Activated naive CD4-positive, alpha-beta T cell treated with anti-CD3 and anti-CD28 coated beads, Interleukin-2, amount 50 U/mL, for 24 hours (primary cell): Measurements from ENCODE around the gene SEZ6L2.
"Not testable (repeated sequence)": the region's sequence is repeated elsewhere in the genome, so short reads cannot be mapped to it uniquely, and the experiment has no call there.

Source experiments
- H3K27ac Mint-ChIP-seq: one replicate; pipeline ENCODE4 v1.8.0; 2021; ENCODE audit warnings: mild to moderate bottlenecking, mixed read lengths
- H3K27me3 Mint-ChIP-seq: one replicate; pipeline ENCODE4 v1.8.0; 2021; ENCODE audit warnings: mixed read lengths
- H3K36me3 Mint-ChIP-seq: one replicate; pipeline ENCODE4 v1.8.0; 2021; ENCODE audit warnings: mixed read lengths
- H3K4me1 Mint-ChIP-seq: one replicate; pipeline ENCODE4 v1.8.0; 2021; ENCODE audit warnings: mixed read lengths
- H3K4me3 Mint-ChIP-seq: one replicate; pipeline ENCODE4 v1.8.0; 2021; ENCODE audit warnings: mild to moderate bottlenecking, mixed read lengths
- H3K9me3 Mint-ChIP-seq: one replicate; pipeline ENCODE4 v1.8.0; 2021; ENCODE audit warnings: mixed read lengths

SEZ6L2 gene

GRCh38 chr16:29877266-29877961 lies 21.9 kb downstream of the SEZ6L2 start:
- peaks cover 18% of the 10 kb centered on the region for H3K4me1 Mint-ChIP-seq
- no peak overlapping the region for H3K27ac Mint-ChIP-seq
- H3K36me3 Mint-ChIP-seq = no peaks in the 10 kb centered on the region
- H3K4me3 Mint-ChIP-seq = peak overlapping the region; percentile 64
- peaks cover 13% of the 10 kb centered on the region for H3K27me3 Mint-ChIP-seq
- no peaks in the 10 kb centered on the region for H3K9me3 Mint-ChIP-seq

GRCh38 chr16:29876594-29877249 lies 22.6 kb downstream of the SEZ6L2 start:
- H3K36me3 Mint-ChIP-seq = no peaks in the 10 kb centered on the region
- no peaks in the 10 kb centered on the region for H3K9me3 Mint-ChIP-seq
- peaks cover 13% of the 10 kb centered on the region for H3K27me3 Mint-ChIP-seq
- peaks cover 18% of the 10 kb centered on the region for H3K4me1 Mint-ChIP-seq
- H3K27ac Mint-ChIP-seq = no peak overlapping the region
- H3K4me3 Mint-ChIP-seq = peak overlapping the region; percentile 64

DNA sequence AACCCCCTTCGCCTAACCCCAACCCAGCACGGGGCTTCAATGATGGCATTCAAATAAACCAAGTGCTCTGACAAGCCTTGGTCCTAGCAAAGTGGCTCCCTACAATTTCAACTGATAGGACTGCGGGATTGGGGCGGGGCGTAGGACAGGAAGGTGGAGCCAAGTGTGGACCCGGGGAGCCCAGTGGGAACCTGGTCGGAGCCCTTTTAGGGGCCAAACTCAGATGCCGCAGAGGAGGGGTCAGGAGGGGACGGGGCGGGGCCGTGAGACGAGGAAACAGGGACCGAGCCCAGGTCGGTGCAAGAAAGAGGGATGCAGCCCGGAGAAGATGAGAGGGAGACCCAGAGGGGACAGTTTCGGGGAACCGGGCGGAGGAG lies 23.1 kb downstream of the SEZ6L2 start:
- peak overlapping the region; percentile 64 for H3K4me3 Mint-ChIP-seq
- peaks cover 13% of the 10 kb centered on the region for H3K27me3 Mint-ChIP-seq
- H3K4me1 Mint-ChIP-seq = peaks cover 18% of the 10 kb centered on the region
- no peaks in the 10 kb centered on the region for H3K36me3 Mint-ChIP-seq
- H3K9me3 Mint-ChIP-seq = no peaks in the 10 kb centered on the region
- peak overlapping the region; percentile 23 for H3K27ac Mint-ChIP-seq

- Mint-ChIP-seq H3K36me3 (no peaks in the 10 kb centered on the region), H3K4me3 (no peak overlapping the region), H3K27me3 (peaks cover 13% of the 10 kb centered on the region), H3K4me1 (peaks cover 18% of the 10 kb centered on the region), H3K9me3 (no peaks in the 10 kb centered on the region), H3K27ac (no peak overlapping the region)
These were observed 24.1 kb downstream of the SEZ6L2 start for GRCh38 chr16:29875206-29875605.

DNA sequence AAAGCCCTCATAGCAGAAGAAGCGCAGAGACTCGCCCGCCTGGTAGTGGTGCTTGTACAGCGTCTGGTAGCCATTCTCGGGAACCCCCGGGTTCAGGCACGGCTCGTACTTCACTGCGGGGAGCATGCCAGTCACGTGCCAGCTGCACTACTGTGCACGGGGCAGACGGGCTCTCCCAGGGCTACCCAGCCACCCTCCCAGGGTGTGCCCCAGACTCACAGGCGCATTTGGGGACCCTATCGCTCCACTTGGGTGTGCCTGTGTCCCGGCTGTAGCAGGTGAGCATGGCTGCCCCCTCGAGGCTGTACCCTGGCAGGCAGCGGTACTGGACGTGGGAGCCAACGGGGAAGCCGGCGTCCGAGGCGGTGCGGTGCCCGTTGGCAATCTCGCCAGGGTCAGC lies 26.0 kb downstream of the SEZ6L2 start:
- no peak overlapping the region for H3K27ac Mint-ChIP-seq
- no peaks in the 10 kb centered on the region for H3K9me3 Mint-ChIP-seq
- H3K36me3 Mint-ChIP-seq = no peaks in the 10 kb centered on the region
- peaks cover 18% of the 10 kb centered on the region for H3K4me1 Mint-ChIP-seq
- H3K4me3 Mint-ChIP-seq = no peak overlapping the region
- H3K27me3 Mint-ChIP-seq = peaks cover 12% of the 10 kb centered on the region

DNA sequence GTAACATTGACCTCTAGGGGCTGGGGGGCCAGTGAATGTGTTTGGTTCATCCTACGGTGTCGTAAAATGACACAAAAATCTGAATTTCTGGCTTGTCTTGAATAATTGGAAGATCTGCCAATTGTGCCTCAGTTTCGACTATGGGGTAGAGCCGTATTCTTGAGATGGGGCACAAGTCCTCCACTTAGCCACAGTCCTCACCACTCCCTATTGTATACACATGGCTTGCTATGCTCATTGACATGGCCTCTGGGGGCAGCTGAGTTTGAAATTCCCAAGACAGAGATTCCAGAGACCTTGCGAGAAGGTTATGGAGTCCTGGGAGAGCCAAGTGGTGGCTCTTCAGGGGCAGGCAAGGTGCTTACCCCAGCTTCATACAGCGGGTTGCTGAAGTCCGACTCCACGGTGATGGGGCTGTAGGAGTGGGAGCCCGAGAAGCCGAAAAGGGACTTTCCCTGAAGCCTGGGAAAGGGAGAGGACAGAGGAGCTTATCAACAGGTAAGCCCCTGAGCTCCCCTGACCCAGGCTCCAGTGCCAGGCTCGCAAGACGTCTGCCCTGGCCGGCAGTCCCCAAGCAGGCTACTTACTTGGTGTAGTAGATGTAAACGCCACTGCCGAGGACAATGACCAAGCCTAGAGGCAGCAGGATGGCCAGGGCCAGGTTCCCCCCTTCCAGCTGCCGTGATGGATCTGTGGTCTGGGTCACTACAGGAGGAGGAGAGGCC lies 27.4 kb downstream of the SEZ6L2 start:
- H3K27me3 Mint-ChIP-seq = peaks cover 5% of the 10 kb centered on the region
- no peaks in the 10 kb centered on the region for H3K9me3 Mint-ChIP-seq
- no peaks in the 10 kb centered on the region for H3K36me3 Mint-ChIP-seq
- peaks cover 7% of the 10 kb centered on the region for H3K4me1 Mint-ChIP-seq
- H3K4me3 Mint-ChIP-seq = no peak overlapping the region
- no peak overlapping the region for H3K27ac Mint-ChIP-seq

GRCh38 chr16:29869067-29869466 lies 30.3 kb downstream of the SEZ6L2 start:
- H3K4me3 Mint-ChIP-seq, H3K9me3 Mint-ChIP-seq, H3K27me3 Mint-ChIP-seq, H3K36me3 Mint-ChIP-seq, H3K4me1 Mint-ChIP-seq, H3K27ac Mint-ChIP-seq: not testable (repeated sequence)

DNA sequence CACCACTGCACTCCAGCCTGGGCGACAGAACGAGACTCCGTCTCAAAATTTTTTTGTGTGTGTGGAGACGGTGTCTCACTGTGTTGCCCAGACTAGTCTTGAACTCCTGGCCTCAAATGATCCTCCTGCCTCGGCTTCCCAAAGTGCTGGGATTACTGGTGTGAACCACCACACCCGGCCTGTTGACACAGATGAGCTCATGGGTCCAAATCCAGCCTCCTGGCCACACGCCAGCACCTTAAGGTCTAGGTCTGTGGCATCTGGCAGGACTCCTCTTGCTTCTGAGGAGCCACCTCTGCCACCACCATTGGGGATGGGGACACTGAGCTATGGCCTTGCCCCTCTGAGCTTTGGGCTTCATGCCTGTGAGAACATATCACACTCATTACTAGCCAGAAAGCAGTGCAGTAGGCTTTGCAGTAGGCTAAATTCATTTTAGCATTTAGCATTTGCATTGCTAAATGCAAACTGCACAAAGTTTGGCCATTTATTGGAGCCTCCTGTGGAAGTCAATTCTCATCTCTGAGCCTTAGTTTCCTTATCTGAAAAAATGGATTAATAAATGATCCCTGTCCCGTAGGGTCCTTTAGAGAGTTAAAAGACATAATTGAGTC lies 30.8 kb downstream of the SEZ6L2 start:
- Mint-ChIP-seq H3K9me3 (no peaks in the 10 kb centered on the region), H3K4me3 (no peak overlapping the region), H3K4me1 (peaks cover 2% of the 10 kb centered on the region), H3K27me3 (no peaks in the 10 kb centered on the region), H3K27ac (no peak overlapping the region), H3K36me3 (no peaks in the 10 kb centered on the region)

DNA sequence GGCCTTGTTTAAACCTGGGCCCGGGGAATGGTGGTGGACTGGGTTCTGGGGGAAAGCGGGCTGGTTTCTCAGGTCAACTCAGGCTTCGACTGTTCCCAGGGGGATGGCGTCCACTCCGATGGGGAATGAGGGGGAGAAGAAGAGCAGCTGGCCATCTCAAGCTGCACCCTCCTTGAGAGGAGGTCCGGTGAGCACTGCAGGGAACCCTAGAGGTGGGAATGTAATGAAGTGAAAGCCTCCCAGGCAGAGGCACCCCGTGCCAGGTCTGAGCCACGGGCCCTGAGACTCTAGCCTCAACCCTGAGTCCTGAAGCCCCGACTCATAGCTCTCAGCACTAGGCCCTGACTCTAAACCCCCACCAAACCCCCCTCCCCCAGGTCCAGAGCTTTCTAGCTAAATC lies 35.1 kb downstream of the SEZ6L2 start:
- Mint-ChIP-seq H3K9me3 (no peaks in the 10 kb centered on the region), H3K36me3 (peaks cover 2% of the 10 kb centered on the region), H3K4me3 (no peak overlapping the region), H3K27me3 (no peaks in the 10 kb centered on the region), H3K27ac (no peak overlapping the region), H3K4me1 (peaks cover 20% of the 10 kb centered on the region)

- H3K4me3 Mint-ChIP-seq = peak overlapping the region; percentile 99
- H3K36me3 Mint-ChIP-seq = peaks cover 2% of the 10 kb centered on the region
- H3K4me1 Mint-ChIP-seq = peaks cover 20% of the 10 kb centered on the region
- H3K9me3 Mint-ChIP-seq = no peaks in the 10 kb centered on the region
- H3K27ac Mint-ChIP-seq = peak overlapping the region; percentile 99
- no peaks in the 10 kb centered on the region for H3K27me3 Mint-ChIP-seq
These were observed 35.7 kb downstream of the SEZ6L2 start for GRCh38 chr16:29863669-29863984.

GRCh38 chr16:29862884-29863668 lies 36.3 kb downstream of the SEZ6L2 start, which contains the start of gene CDIPT:
CDIPT (minus strand) TSS chr16:29863226; CDS start chr16:29862857, 369 bp downstream.
- no peaks in the 10 kb centered on the region for H3K9me3 Mint-ChIP-seq
- peaks cover 4% of the 10 kb centered on the region for H3K36me3 Mint-ChIP-seq
- H3K27ac Mint-ChIP-seq = peak within 1 kb of the TSS; percentile 99
- H3K4me1 Mint-ChIP-seq = peaks cover 20% of the 10 kb centered on the region
- H3K27me3 Mint-ChIP-seq = no peaks in the 10 kb centered on the region
- H3K4me3 Mint-ChIP-seq = peak within 1 kb of the TSS; percentile 99

- Mint-ChIP-seq H3K4me1 (peaks cover 20% of the 10 kb centered on the region), H3K27me3 (no peaks in the 10 kb centered on the region), H3K4me3 (peak overlapping the region; percentile 99), H3K36me3 (peaks cover 4% of the 10 kb centered on the region), H3K9me3 (no peaks in the 10 kb centered on the region), H3K27ac (peak overlapping the region; percentile 94)
These were observed 36.9 kb downstream of the SEZ6L2 start for GRCh38 chr16:29862383-29862883.

DNA sequence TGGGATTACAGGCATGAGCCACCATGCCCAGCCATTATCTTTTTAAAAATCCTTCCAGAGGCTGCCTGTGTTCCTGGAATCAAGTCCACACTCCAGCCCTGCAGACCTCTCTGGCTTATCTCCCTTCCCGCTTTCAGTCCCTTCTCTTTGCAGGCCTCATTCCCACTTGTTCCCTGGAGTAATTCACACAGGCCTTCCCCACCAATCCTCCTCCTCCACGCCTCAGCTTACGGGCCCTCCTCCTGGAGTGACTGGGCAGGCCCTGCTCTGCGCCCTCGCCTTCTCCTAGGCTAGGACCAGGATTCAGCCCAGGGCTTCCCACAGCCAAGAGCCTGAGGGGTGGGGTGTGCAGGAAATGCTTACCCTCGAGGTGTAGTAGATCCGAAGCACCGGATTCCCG lies 39.1 kb downstream of the SEZ6L2 start:
- H3K27me3 Mint-ChIP-seq = no peaks in the 10 kb centered on the region
- H3K9me3 Mint-ChIP-seq = no peaks in the 10 kb centered on the region
- no peak overlapping the region for H3K27ac Mint-ChIP-seq
- peaks cover 20% of the 10 kb centered on the region for H3K4me1 Mint-ChIP-seq
- H3K4me3 Mint-ChIP-seq = peak overlapping the region; percentile 82
- H3K36me3 Mint-ChIP-seq = peaks cover 4% of the 10 kb centered on the region

DNA sequence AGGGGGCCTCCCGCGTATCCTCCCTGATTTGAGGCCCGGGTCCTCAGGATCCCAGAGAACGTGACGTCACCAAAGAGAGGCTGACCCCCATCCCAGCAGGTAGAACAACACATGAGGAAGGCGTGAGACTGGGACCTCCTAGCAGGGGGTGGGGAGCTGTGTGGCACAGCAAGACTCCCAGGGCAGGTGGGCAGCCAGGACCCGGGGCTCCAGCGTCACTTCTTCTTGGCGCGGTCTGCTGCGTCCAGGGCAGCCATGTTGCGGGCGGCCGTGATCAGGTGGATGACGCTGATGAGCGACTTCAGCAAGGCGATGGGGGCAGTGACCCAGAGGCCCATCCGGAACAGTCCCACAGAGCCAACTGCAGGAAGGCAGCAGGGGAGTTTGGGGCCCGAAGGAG lies 40.4 kb downstream of the SEZ6L2 start:
- H3K4me3 Mint-ChIP-seq = no peak overlapping the region
- no peaks in the 10 kb centered on the region for H3K27me3 Mint-ChIP-seq
- H3K27ac Mint-ChIP-seq = no peak overlapping the region
- H3K36me3 Mint-ChIP-seq = peaks cover 4% of the 10 kb centered on the region
- no peaks in the 10 kb centered on the region for H3K9me3 Mint-ChIP-seq
- peaks cover 20% of the 10 kb centered on the region for H3K4me1 Mint-ChIP-seq
